HEK293T (cell line): ENCODE data around the gene ACSL6.

Experiments used
- BHLHE40 ChIP-seq: fragments of 450-650 bp; IDR thresholded peaks from 2 replicates; pipeline ENCODE4 v1.6.1; 2016; ENCODE audit warnings: mild to moderate bottlenecking, moderate library complexity, borderline replicate concordance
- ELF4 ChIP-seq: fragments of 450-650 bp; IDR thresholded peaks from 2 replicates; pipeline ENCODE4 v1.6.1; 2017; ENCODE audit warnings: antibody characterized with exemption
- FOXK2 ChIP-seq: fragments of 450-650 bp; IDR thresholded peaks from 2 replicates; pipeline ENCODE4 v1.6.1; 2016; ENCODE audit warnings: mild to moderate bottlenecking
- FOXM1 ChIP-seq: fragments of 450-650 bp; IDR thresholded peaks from 2 replicates; pipeline ENCODE4 v1.6.1; 2017; ENCODE audit warnings: mild to moderate bottlenecking, borderline replicate concordance
- HDGF ChIP-seq: fragments of 450-650 bp; IDR thresholded peaks from 2 replicates; pipeline ENCODE4 v1.6.1; 2017; ENCODE audit warnings: antibody characterized with exemption, borderline replicate concordance
- L3MBTL2 ChIP-seq: fragments of 450-650 bp; conservative IDR thresholded peaks from 2 replicates; pipeline ENCODE4 v1.6.1; 2016; ENCODE audit warnings: mild to moderate bottlenecking
- NFRKB ChIP-seq: fragments of 450-650 bp; IDR thresholded peaks from 2 replicates; pipeline ENCODE4 v1.6.1; 2016; ENCODE audit warnings: mild to moderate bottlenecking, moderate library complexity
- SP1 ChIP-seq: fragments of 450-650 bp; IDR thresholded peaks from 2 replicates; pipeline ENCODE4 v1.6.1; 2017
- SUZ12 ChIP-seq: fragments of 450-650 bp; IDR thresholded peaks from 2 replicates; pipeline ENCODE4 v1.6.1; 2016; ENCODE audit warnings: mild to moderate bottlenecking
- TARDBP ChIP-seq: fragments of 450-650 bp; IDR thresholded peaks from 2 replicates; pipeline ENCODE4 v1.6.1; 2016
- ZNF384 ChIP-seq: fragments of 450-650 bp; IDR thresholded peaks from 2 replicates; pipeline ENCODE4 v1.6.1; 2016
- TF ChIP-seq, protein P1 (sequence below): fragments of 450-650 bp; IDR thresholded peaks from 2 replicates; pipeline ENCODE4 v1.6.1; 2016

GRCh38 chr5:131992370-131992769, 19.1 kb downstream of the ACSL6 start:
- TF ChIP-seq SUZ12 (no peak), TARDBP (no peak), BHLHE40 (no peak), L3MBTL2 (no peak), HDGF (no peak), NFRKB (no peak), FOXK2 (no peak), SP1 (no peak), ELF4 (no peak), ZNF384 (no peak), FOXM1 (no peak)
- TF ChIP-seq, protein P1, sequence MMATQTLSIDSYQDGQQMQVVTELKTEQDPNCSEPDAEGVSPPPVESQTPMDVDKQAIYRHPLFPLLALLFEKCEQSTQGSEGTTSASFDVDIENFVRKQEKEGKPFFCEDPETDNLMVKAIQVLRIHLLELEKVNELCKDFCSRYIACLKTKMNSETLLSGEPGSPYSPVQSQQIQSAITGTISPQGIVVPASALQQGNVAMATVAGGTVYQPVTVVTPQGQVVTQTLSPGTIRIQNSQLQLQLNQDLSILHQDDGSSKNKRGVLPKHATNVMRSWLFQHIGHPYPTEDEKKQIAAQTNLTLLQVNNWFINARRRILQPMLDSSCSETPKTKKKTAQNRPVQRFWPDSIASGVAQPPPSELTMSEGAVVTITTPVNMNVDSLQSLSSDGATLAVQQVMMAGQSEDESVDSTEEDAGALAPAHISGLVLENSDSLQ, result no peak
